DND-41 (cell line): ENCODE measurements around the gene ARHGAP26.

Source experiments
- EZH2 ChIP-seq: IDR thresholded peaks from 3 replicates; pipeline ENCODE4 v1.6.1; 2012; ENCODE audit warnings: borderline replicate concordance, low read depth, mild to moderate bottlenecking, moderate library complexity, low read length, inconsistent platforms; ENCODE audit not compliant: severe bottlenecking
- TF ChIP-seq, protein P1 (sequence below): IDR thresholded peaks from 2 replicates; pipeline ENCODE4 v1.5.1; 2012; ENCODE audit warnings: borderline replicate concordance, low read length, moderate library complexity, mild to moderate bottlenecking; ENCODE audit not compliant: poor library complexity, severe bottlenecking; ENCODE audit errors: extremely low read depth

DNA sequence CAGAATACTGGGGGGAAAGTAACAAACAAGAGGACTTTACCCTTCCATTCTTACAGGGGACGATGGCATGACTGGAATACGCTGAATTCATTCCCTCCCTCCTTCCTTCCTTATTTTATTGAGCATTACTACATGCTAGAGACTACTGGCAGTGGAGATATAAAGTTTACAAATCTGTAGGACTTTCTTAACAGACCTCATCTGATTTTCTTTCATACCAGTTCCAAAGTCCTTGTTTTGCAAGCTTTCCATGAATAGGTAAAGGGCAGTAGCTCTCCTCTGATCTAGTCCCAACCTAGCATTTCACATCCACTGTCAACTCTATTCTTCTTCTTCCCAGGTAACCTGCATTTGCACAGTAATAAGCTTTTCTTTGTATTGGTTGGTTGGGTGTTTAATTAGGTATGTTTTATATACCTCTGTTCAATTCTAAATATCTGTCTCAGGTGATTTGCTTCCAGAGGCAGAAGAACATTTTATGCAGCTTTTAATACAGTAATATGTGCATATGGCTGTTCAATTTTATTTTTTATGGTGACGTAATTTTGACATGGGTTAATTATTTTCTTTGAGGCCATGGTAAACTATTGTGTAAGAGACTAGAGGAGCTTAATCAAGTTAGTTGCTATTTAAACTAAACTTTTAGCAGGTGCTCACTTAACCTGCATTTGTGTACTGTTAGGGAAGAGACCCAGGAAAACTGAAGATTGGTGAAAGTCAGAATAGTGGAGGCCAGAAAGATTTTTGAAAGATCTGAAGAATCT, 150.9 kb downstream of the ARHGAP26 start:
- TF ChIP-seq, protein P1, sequence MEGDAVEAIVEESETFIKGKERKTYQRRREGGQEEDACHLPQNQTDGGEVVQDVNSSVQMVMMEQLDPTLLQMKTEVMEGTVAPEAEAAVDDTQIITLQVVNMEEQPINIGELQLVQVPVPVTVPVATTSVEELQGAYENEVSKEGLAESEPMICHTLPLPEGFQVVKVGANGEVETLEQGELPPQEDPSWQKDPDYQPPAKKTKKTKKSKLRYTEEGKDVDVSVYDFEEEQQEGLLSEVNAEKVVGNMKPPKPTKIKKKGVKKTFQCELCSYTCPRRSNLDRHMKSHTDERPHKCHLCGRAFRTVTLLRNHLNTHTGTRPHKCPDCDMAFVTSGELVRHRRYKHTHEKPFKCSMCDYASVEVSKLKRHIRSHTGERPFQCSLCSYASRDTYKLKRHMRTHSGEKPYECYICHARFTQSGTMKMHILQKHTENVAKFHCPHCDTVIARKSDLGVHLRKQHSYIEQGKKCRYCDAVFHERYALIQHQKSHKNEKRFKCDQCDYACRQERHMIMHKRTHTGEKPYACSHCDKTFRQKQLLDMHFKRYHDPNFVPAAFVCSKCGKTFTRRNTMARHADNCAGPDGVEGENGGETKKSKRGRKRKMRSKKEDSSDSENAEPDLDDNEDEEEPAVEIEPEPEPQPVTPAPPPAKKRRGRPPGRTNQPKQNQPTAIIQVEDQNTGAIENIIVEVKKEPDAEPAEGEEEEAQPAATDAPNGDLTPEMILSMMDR = no peak
- no peak for TF ChIP-seq EZH2
